ENCODE data around the gene PPP1R37.

PPP1R37 gene

DNA sequence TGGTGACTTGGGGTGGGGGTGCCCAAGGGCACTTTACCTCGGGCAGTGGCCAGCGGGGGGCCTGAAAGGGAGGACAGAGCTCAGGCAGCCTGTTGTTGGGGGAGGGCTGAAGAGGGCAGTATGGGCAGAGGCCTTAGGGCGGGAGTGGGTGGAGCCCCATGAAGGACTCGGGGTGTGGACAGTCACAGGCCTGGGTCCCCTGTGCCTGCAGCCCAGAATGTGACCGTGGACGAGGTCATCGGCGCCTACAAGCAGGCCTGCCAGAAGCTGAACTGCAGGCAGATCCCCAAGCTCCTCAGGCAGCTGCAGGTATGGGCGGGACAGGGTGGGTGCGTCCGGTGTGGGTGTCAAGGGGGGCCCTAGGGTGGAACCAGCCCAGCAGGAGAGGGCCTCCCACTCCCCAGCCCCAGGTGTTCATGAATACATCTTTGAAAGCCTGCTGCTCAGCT lies 45.3 kb downstream of the PPP1R37 start:
- Histone ChIP-seq H3K9ac (ENCODE audit: low read length) (peak overlapping the region; percentile 21; the same call in 1 of the 2 replicates), H3K27me3 (ENCODE audit: insufficient read depth, low read length) (no peaks in the 10 kb centered on the region), H3K4me2 (ENCODE audit: low read length) (peak overlapping the region; percentile 60; the same call in 1 of the 2 replicates), H4K20me1 (ENCODE audit: insufficient read depth, low read length) (no peaks in the 10 kb centered on the region), H3K4me1 (ENCODE audit: insufficient read depth, low read length, severe bottlenecking) (peaks cover 53% of the 10 kb centered on the region), H3K4me3 (ENCODE audit: low read depth, low read length, poor library complexity, severe bottlenecking) (no peak overlapping the region), H3K9me2 (ENCODE audit: low read depth, low read length) (no peaks in the 10 kb centered on the region), H2AFZ (ENCODE audit: low read length) (no peak overlapping the region), H3F3A (ENCODE audit: insufficient read depth, low read length) (no peaks in the 10 kb centered on the region), H3K79me2 (ENCODE audit: insufficient read depth, low read length) (no peaks in the 10 kb centered on the region), H3K9me3 (ENCODE audit: low read length) (no peaks in the 10 kb centered on the region), H3K36me3 (ENCODE audit: insufficient read depth, low read length) (peaks cover 22% of the 10 kb centered on the region; the same call in 1 of the 2 replicates), H3K27ac (ENCODE audit: low read depth, low read length, poor library complexity, severe bottlenecking) (peak overlapping the region; percentile 93)
- TF ChIP-seq CTCF (IDR thresholded peaks at IDR 0.05; ENCODE audit: low read length), result no peak

DNA sequence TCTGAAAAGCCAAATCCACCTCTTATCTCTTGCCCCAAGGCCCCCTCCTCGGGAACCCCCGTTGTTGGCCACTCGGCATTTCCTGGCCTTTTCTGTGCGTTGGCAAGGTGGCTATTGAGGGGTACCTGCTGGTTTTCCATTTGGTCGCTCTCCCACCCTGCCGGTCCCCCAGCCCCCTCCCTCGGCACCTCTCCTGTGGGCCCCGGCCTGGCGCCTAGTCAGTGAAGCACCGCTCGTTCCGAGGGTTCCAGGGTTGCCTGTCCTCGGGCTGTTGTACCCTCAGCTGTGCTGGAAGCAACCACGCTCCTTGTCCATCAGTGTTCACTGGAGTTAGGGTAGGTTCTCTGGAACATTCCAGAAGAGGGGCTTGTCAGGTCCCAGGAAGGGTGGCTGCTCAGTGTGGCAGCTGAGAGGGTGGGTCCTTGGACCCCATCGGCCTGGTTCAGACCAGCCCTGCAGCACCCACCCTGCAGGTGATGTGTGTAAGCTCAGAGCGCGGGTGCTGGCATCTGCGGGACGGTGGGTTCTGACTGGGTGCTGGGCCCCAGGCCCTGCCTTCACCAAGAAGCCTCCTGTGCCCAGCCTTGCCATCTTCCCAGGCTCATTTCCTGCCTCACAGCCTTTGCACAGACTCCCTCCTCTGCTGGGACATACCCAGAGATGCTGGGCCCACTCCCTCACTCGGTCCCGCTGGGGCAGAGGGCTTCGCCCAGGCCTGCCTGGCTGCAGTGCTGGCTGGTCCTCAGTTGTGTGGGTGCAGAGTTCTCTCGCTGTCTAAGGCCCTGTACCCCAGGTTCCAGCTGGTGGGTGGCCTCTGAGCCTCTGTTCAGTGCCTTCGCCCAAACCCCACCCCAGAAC lies 46.5 kb downstream of the PPP1R37 start:
- Histone ChIP-seq H2AFZ (ENCODE audit: low read length) (no peak overlapping the region), H3K9me2 (ENCODE audit: low read depth, low read length) (no peaks in the 10 kb centered on the region), H3K27me3 (ENCODE audit: insufficient read depth, low read length) (no peaks in the 10 kb centered on the region), H3K9ac (ENCODE audit: low read length) (no peak overlapping the region), H3K4me3 (ENCODE audit: low read depth, low read length, poor library complexity, severe bottlenecking) (no peak overlapping the region), H4K20me1 (ENCODE audit: insufficient read depth, low read length) (no peaks in the 10 kb centered on the region), H3K4me1 (ENCODE audit: insufficient read depth, low read length, severe bottlenecking) (peaks cover 43% of the 10 kb centered on the region), H3F3A (ENCODE audit: insufficient read depth, low read length) (no peaks in the 10 kb centered on the region), H3K79me2 (ENCODE audit: insufficient read depth, low read length) (no peaks in the 10 kb centered on the region), H3K27ac (ENCODE audit: low read depth, low read length, poor library complexity, severe bottlenecking) (no peak overlapping the region), H3K9me3 (ENCODE audit: low read length) (no peaks in the 10 kb centered on the region), H3K36me3 (ENCODE audit: insufficient read depth, low read length) (peaks cover 26% of the 10 kb centered on the region; the same call in 1 of the 2 replicates), H3K4me2 (ENCODE audit: low read length) (no peak overlapping the region)
- TF ChIP-seq CTCF (IDR thresholded peaks at IDR 0.05; ENCODE audit: low read length) (no peak), EZH2 (IDR thresholded peaks at IDR 0.05; ENCODE audit: borderline replicate concordance, low read length) (no peak)

- H3K4me2 ChIP-seq (ENCODE audit: low read length), result no peak overlapping the region
- no peak overlapping the region for H3K4me3 ChIP-seq (ENCODE audit: low read depth, low read length, poor library complexity, severe bottlenecking)
- no peaks in the 10 kb centered on the region for H3K9me3 ChIP-seq (ENCODE audit: low read length)
- no peak overlapping the region for H3K9ac ChIP-seq (ENCODE audit: low read length)
- H3K9me2 ChIP-seq (ENCODE audit: low read depth, low read length), result no peaks in the 10 kb centered on the region
- no peaks in the 10 kb centered on the region for H4K20me1 ChIP-seq (ENCODE audit: insufficient read depth, low read length)
- H3K79me2 ChIP-seq (ENCODE audit: insufficient read depth, low read length), result no peaks in the 10 kb centered on the region
- peaks cover 31% of the 10 kb centered on the region for H3K36me3 ChIP-seq (ENCODE audit: insufficient read depth, low read length)
- no peaks in the 10 kb centered on the region for H3F3A ChIP-seq (ENCODE audit: insufficient read depth, low read length)
- H3K27ac ChIP-seq (ENCODE audit: low read depth, low read length, poor library complexity, severe bottlenecking), result no peak overlapping the region
- TF ChIP-seq EZH2 (IDR thresholded peaks at IDR 0.05; ENCODE audit: borderline replicate concordance, low read length) (no peak), CTCF (IDR thresholded peaks at IDR 0.05; ENCODE audit: low read length) (no peak)
- H3K4me1 ChIP-seq (ENCODE audit: insufficient read depth, low read length, severe bottlenecking), result peaks cover 37% of the 10 kb centered on the region
- no peak overlapping the region for H2AFZ ChIP-seq (ENCODE audit: low read length)
- no peaks in the 10 kb centered on the region for H3K27me3 ChIP-seq (ENCODE audit: insufficient read depth, low read length)
Measured at GRCh38 chr19:45140144-45140503, 47.1 kb downstream of the PPP1R37 start.

Data from OCI-LY1 (cell line).